MCF 10A (cell line): ENCODE data around the gene POMT2. TPM values are rescaled to one million over a fixed set of nuclear protein-coding genes. Genes with fewer than 3 reads are reported as not detected.

Experiments
- BruUV-seq: library from RNA; stranded (reverse); fragments of 400-500 nt; replicated peaks from 2 replicates; lab custom pipeline; 2021; lab: Mats Ljungman, UMichigan
- CTCF ChIA-PET: fragments of 300-600 bp; sonication (Branson Sonifier 250); formaldehyde crosslinking; extraction: SDS; loops from one replicate; lab custom pipeline; 2021; ENCODE audit warnings: antibody characterized with exemption, inconsistent platforms; lab: Yijun Ruan, JAX
- POLR2A ChIA-PET: fragments of 300-600, 350-650 bp; sonication (Branson Sonifier 250); formaldehyde crosslinking; extraction: SDS; loops from one replicate; lab custom pipeline; 2020; ENCODE audit warnings: antibody characterized with exemption, inconsistent platforms; lab: Yijun Ruan, JAX
- DNase-seq: peaks from one replicate; pipeline ENCODE4 v3.0.0-alpha.2; 2018; ENCODE audit not compliant: unreplicated experiment
- H3K27ac Mint-ChIP-seq: one replicate; pipeline ENCODE4 v1.8.0; 2022; ENCODE audit warnings: mild to moderate bottlenecking, low read depth, mixed read lengths; ENCODE audit not compliant: unreplicated experiment
- H3K27me3 Mint-ChIP-seq: one replicate; pipeline ENCODE4 v1.8.0; 2022; ENCODE audit warnings: mixed read lengths; ENCODE audit not compliant: insufficient read depth, unreplicated experiment
- H3K36me3 Mint-ChIP-seq: one replicate; pipeline ENCODE4 v1.8.0; 2022; ENCODE audit warnings: mild to moderate bottlenecking, moderate library complexity, mixed read lengths; ENCODE audit not compliant: insufficient read depth, unreplicated experiment
- H3K4me1 Mint-ChIP-seq: one replicate; pipeline ENCODE4 v1.8.0; 2022; ENCODE audit warnings: mixed read lengths; ENCODE audit not compliant: insufficient read depth, unreplicated experiment
- H3K4me3 Mint-ChIP-seq: one replicate; pipeline ENCODE4 v1.8.0; 2022; ENCODE audit warnings: mild to moderate bottlenecking, moderate library complexity, mixed read lengths; ENCODE audit not compliant: unreplicated experiment
- H3K9me3 Mint-ChIP-seq: one replicate; pipeline ENCODE4 v1.8.0; 2022; ENCODE audit warnings: mixed read lengths; ENCODE audit not compliant: unreplicated experiment
- intact Hi-C: fragments of 100-400 bp; cut with micrococcal nuclease; formaldehyde crosslinking; loops from 2 replicates; pipeline ENCODE4 v1.14.1; 2022
- total RNA-seq: library from RNA; stranded (reverse); gene quantifications from 2 replicates; pipeline ENCODE4 v1.2.3, GENCODE V29; 2022
- TF ChIP-seq, protein P1 (sequence below): fragments of 200-600 bp; IDR thresholded peaks from one replicate; pipeline ENCODE4 v1.8.0; 2022; ENCODE audit warnings: antibody characterized with exemption, mild to moderate bottlenecking; ENCODE audit not compliant: unreplicated experiment

The POMT2 gene
- total RNA-seq, 1 experiment from 2014 or later: 32.1 TPM

DNA sequence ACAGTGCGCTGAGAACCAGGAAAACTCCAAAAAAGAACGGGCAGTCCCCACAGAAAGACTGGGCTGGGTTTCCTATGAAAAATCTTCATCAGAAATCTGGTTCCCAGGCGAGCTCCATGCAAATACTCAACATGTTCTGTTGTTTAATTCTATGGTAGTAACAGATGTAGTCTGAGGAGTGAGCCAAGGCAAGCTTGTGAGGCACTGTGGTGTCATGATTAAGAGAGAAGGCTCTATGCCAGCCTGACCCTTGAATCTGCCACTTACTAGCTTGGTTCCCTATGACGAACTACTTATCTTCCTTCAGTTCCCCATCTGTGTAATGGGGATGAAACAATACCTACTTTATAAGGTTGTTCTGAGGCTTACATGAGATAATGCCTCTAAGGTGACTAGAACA is 10.7 kb downstream of the POMT2 start:
- ChIA-PET CTCF (interaction anchor here (0.5 to 1.5 kb wide), 4 partner anchors 9 to 387 kb away, joined by 3 to 10 read pairs (median 4); partner anchors contain the start of gene GSTZ1), POLR2A (interaction anchor here (2.3 kb wide), 1 partner anchor 11 kb away, joined by 10 read pairs; the partner anchor contains the start of genes GSTZ1 and POMT2)

DNA sequence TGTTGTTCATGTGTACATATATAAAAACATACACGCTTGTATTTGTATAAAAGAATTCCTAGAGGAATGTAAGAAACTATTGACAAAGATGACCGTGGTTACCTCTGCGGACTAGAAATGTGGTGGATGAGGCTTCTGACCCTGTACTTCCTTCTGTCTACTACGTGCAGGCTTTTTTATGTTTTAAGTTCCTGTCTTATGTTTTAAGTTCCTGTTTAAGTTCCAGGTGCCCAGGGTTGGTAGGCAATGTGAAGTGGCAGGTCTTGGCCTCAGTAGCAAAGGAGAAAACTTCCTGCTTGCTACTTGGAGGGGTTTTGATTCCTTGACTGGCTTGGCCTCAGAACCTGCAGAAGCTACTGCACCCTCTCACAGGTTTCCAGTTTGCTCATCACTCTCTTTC is 11.6 kb downstream of the POMT2 start:
- Mint-ChIP-seq H3K27ac (no peak overlapping the region), H3K9me3 (no peaks in the 10 kb centered on the region), H3K4me3 (no peak overlapping the region), H3K36me3 (no peaks in the 10 kb centered on the region), H3K4me1 (peaks cover 54% of the 10 kb centered on the region), H3K27me3 (no peaks in the 10 kb centered on the region)
- intact Hi-C loops: loop anchor here (10.0 kb wide), 1 partner anchor 434 kb away; no protein-coding TSS in a partner anchor
- no TSS peak for BruUV-seq
- ChIA-PET POLR2A (interaction anchor here (1.2 to 2.3 kb wide), 2 partner anchors 12 to 497 kb away, joined by 4 to 10 read pairs; partner anchors contain the start of genes GSTZ1 and POMT2), CTCF (interaction anchor here (1.5 kb wide), 1 partner anchor 156 kb away, joined by 10 read pairs; no protein-coding TSS in a partner anchor)
- DNase-seq: no peak
- TF ChIP-seq, protein P1, sequence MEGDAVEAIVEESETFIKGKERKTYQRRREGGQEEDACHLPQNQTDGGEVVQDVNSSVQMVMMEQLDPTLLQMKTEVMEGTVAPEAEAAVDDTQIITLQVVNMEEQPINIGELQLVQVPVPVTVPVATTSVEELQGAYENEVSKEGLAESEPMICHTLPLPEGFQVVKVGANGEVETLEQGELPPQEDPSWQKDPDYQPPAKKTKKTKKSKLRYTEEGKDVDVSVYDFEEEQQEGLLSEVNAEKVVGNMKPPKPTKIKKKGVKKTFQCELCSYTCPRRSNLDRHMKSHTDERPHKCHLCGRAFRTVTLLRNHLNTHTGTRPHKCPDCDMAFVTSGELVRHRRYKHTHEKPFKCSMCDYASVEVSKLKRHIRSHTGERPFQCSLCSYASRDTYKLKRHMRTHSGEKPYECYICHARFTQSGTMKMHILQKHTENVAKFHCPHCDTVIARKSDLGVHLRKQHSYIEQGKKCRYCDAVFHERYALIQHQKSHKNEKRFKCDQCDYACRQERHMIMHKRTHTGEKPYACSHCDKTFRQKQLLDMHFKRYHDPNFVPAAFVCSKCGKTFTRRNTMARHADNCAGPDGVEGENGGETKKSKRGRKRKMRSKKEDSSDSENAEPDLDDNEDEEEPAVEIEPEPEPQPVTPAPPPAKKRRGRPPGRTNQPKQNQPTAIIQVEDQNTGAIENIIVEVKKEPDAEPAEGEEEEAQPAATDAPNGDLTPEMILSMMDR: no peak

More for the DNA sequence above, 10.7 kb downstream of the POMT2 start:
- Mint-ChIP-seq H3K4me1 (peaks cover 53% of the 10 kb centered on the region), H3K4me3 (no peak overlapping the region), H3K36me3 (no peaks in the 10 kb centered on the region), H3K27me3 (no peaks in the 10 kb centered on the region), H3K27ac (no peak overlapping the region), H3K9me3 (no peaks in the 10 kb centered on the region)
- no TSS peak for BruUV-seq
- TF ChIP-seq, protein P1: no peak
- intact Hi-C loops: no loop called here
- no peak for DNase-seq

DNA sequence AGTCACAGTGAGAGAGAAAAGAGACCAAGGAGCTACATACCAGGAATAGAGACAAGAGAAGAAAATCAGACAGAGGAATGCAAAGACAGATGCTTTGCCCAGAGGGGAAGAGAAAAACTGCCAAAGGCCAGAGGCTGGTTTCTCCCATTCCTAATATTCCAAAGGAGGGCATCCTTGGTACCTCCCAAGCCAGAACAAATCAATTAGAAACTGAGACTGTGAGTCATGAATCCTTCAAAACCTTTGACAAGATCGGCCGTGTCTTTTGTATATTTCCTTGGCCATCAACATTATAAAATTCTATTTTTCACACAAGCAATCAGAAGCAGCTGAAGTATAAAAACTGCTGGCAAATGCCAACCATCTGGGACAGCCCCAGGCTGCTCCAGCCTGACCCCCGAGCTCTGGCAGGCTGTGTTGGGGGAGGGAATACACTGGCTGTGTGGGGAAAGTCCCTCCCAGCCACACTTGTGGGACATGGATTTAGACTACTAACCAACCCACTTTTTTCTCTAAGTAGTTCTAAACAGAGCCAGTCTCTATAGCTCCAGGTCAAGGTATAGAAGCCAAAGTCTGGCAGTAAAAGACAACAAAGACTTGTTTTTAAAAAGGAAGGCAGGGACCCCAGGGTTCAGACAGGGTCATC is 13.7 kb downstream of the POMT2 start:
- BruUV-seq: no TSS peak
- Mint-ChIP-seq H3K36me3 (no peaks in the 10 kb centered on the region), H3K27me3 (no peaks in the 10 kb centered on the region), H3K4me1 (peaks cover 49% of the 10 kb centered on the region), H3K4me3 (no peak overlapping the region), H3K27ac (peak overlapping the region; percentile 67), H3K9me3 (no peaks in the 10 kb centered on the region)
- ChIA-PET CTCF (interaction anchor here (1.4 to 1.8 kb wide), 2 partner anchors 9 to 152 kb away, joined by 5 to 23 read pairs; no protein-coding TSS in a partner anchor), POLR2A (interaction anchor here (0.6 to 1.4 kb wide), 3 partner anchors 13 to 372 kb away, joined by 3 to 4 read pairs (median 3); no protein-coding TSS in a partner anchor)
- no peak for DNase-seq
- TF ChIP-seq, protein P1: no peak
- intact Hi-C loops: loop anchor here (10.0 kb wide), 1 partner anchor 432 kb away; no protein-coding TSS in a partner anchor

DNA sequence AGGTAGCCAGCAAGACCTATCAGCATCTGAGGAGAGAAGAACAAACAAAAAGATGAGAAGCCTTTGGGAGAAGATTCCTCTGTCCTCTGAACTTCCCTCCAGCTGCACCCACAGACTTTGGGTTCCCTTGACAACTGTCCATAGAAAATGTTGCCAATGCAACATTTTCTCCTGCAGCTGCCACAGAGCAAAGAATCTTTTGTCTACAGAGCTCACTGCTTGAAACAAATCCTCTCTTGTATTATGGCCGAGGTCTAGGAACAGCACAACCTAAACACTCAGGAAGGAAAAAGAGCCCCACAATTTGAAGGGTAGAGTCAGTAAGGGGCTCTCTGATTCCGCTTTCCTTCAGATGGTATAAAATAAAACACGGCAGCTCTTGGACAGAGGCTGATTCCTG is 14.3 kb downstream of the POMT2 start:
- TF ChIP-seq, protein P1: no peak
- intact Hi-C loops: loop anchor here (10.0 kb wide), 1 partner anchor 432 kb away; no protein-coding TSS in a partner anchor
- H3K36me3 Mint-ChIP-seq: no peaks in the 10 kb centered on the region
- H3K27me3 Mint-ChIP-seq: no peaks in the 10 kb centered on the region
- ChIA-PET CTCF (interaction anchor here (1.4 to 1.8 kb wide), 2 partner anchors 9 to 151 kb away, joined by 5 to 23 read pairs; no protein-coding TSS in a partner anchor), POLR2A (interaction anchor here (0.6 to 1.4 kb wide), 2 partner anchors 14 to 372 kb away, joined by 3 to 4 read pairs; no protein-coding TSS in a partner anchor)
- H3K4me1 Mint-ChIP-seq: peaks cover 45% of the 10 kb centered on the region
- no peak overlapping the region for H3K4me3 Mint-ChIP-seq
- no peaks in the 10 kb centered on the region for H3K9me3 Mint-ChIP-seq
- DNase-seq: no peak
- no TSS peak for BruUV-seq
- H3K27ac Mint-ChIP-seq: peak overlapping the region; percentile 67
